ENCODE data around the gene CCDC186. TPM values are rescaled to one million over a fixed set of nuclear protein-coding genes. Genes with fewer than 3 reads are reported as not detected.

The CCDC186 gene
- total and polyA plus RNA-seq, 2 of the 4 experiments (the other 2 are of a cell fraction): 3.0 to 6.1 TPM

GRCh38 chr10:114100848-114101741 is 72.9 kb downstream of the CCDC186 start (continued):
- no peak for TF ChIP-seq ELK1 (IDR thresholded peaks at IDR 0.05; ENCODE audit: borderline replicate concordance, low read depth, low read length)
- TF ChIP-seq MXI1 (IDR thresholded peaks at IDR 0.05; ENCODE audit: borderline replicate concordance, low read depth, low read length): no peak

DNA sequence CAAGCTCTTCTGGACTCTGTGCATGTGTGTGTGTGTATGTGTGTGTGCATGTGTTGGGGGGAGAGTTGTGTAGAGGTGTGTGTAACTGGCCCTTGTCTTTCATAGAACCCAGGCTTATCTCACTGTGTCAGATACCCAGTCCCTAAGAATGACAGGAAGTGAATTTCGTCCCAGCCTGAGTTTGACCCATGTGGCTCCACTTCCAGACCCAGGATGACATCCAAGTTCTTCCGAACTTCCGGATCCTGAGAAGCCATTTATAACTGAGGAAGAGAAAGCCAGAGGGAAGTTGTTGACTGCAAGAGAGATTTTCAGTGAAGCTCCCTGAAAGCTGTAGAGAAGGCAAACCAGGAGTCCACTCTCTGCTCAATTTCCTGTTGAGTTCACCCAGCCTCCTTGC is 77.1 kb downstream of the CCDC186 start:
- intact Hi-C loops (cut with micrococcal nuclease) (no loop called here), dilution Hi-C loops (cut with HindIII; ENCODE audit: low sequenced_read_pairs, unreplicated experiment) (no loop called here), in situ Hi-C loops (cut with MboI; ENCODE audit: low sequenced_read_pairs) (no loop called here)
- Histone ChIP-seq H3K27me3 (ENCODE audit: control insufficient read depth, insufficient read depth, low read length) (peaks cover 50% of the 10 kb centered on the region), H2BK20ac (ENCODE audit: low read depth, low read length) (no peak overlapping the region), H2AK9ac (replicated peaks; ENCODE audit: low read depth, low read length, poor library complexity) (no peak overlapping the region), H4K20me1 (ENCODE audit: insufficient read depth, low read length) (no peaks in the 10 kb centered on the region), H2AFZ (replicated peaks; ENCODE audit: low read length, poor library complexity) (peak overlapping the region; percentile 10), H2BK5ac (ENCODE audit: low read depth, low read length, poor library complexity, severe bottlenecking) (no peak overlapping the region), H3K9me1 (ENCODE audit: insufficient read depth, low read length) (no peaks in the 10 kb centered on the region), H4K5ac (ENCODE audit: low read depth, low read length) (no peak overlapping the region), H3K56ac (ENCODE audit: extremely low read depth, insufficient read depth, low read length) (no peak overlapping the region), H3K14ac (replicated peaks; ENCODE audit: low read depth, low read length) (no peak overlapping the region), H3K23ac (ENCODE audit: low read depth, low read length) (no peak overlapping the region), H3K79me1 (ENCODE audit: low read depth in 1 of 2, low read length in 2 of 2) (no peaks in the 10 kb centered on the region), H3K9ac (ENCODE audit: low read depth, low read length) (no peak overlapping the region), H3K4ac (ENCODE audit: low read depth, low read length) (no peak overlapping the region), H3K4me2 (ENCODE audit: low read depth, low read length) (no peak overlapping the region), H4K91ac (ENCODE audit: insufficient read depth, low read depth, low read length) (no peak overlapping the region), H3K4me1 (ENCODE audit: control insufficient read depth, insufficient read depth, low read length) (no peaks in the 10 kb centered on the region), H2AK5ac (ENCODE audit: low read depth, low read length) (no peak overlapping the region), H3K9me3 (ENCODE audit: control insufficient read depth, insufficient read depth, low read length) (no peaks in the 10 kb centered on the region), H3K27ac (ENCODE audit: insufficient read depth, low read length) (no peak overlapping the region), H3K18ac (ENCODE audit: low read depth, low read length) (no peak overlapping the region), H3K4me3 (ENCODE audit: insufficient read depth, low read depth, low read length) (no peak overlapping the region), H4K8ac (ENCODE audit: low read depth in 2 of 2, low read length in 2 of 2) (no peak overlapping the region), H2BK15ac (ENCODE audit: low read depth, low read length) (no peak overlapping the region), H2BK120ac (ENCODE audit: low read depth, low read length) (no peak overlapping the region), H3K36me3 (ENCODE audit: control insufficient read depth, insufficient read depth, low read length) (no peaks in the 10 kb centered on the region)
- ATAC-seq (ENCODE audit: low read depth) (no peak), DNase-seq (no peak)
- POLR2A ChIA-PET (ENCODE audit: unreplicated experiment): no interaction called here
- CTCF ChIA-PET: no interaction called here
- BruUV-seq (replicated peaks): no TSS peak
- TF ChIP-seq FOS (IDR thresholded peaks at IDR 0.05; ENCODE audit: low read depth, low read length) (no peak), RFX5 (IDR thresholded peaks at IDR 0.05; ENCODE audit: low read depth, low read length) (no peak), SMC3 (IDR thresholded peaks at IDR 0.05; ENCODE audit: low read depth, low read length) (no peak), RAD21 (IDR thresholded peaks at IDR 0.05; ENCODE audit: low read length) (no peak), MAFK (IDR thresholded peaks at IDR 0.05; ENCODE audit: low read depth, low read length) (no peak), RCOR1 (IDR thresholded peaks at IDR 0.05; ENCODE audit: insufficient replicate concordance, low read length) (no peak)
- TF ChIP-seq, protein P1, sequence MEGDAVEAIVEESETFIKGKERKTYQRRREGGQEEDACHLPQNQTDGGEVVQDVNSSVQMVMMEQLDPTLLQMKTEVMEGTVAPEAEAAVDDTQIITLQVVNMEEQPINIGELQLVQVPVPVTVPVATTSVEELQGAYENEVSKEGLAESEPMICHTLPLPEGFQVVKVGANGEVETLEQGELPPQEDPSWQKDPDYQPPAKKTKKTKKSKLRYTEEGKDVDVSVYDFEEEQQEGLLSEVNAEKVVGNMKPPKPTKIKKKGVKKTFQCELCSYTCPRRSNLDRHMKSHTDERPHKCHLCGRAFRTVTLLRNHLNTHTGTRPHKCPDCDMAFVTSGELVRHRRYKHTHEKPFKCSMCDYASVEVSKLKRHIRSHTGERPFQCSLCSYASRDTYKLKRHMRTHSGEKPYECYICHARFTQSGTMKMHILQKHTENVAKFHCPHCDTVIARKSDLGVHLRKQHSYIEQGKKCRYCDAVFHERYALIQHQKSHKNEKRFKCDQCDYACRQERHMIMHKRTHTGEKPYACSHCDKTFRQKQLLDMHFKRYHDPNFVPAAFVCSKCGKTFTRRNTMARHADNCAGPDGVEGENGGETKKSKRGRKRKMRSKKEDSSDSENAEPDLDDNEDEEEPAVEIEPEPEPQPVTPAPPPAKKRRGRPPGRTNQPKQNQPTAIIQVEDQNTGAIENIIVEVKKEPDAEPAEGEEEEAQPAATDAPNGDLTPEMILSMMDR (conservative IDR thresholded peaks at IDR 0.05; ENCODE audit: low read depth, low read length): no peak
- WGBS, 2 experiments (ENCODE audit: extremely low coverage in 2 of 2, insufficient read length in 1 of 2): 90% methylated on average over 2 of the region's 3 CpGs; no CpG with 5 or more reads in 1 of the 2 experiments
